Measurements from ENCODE around the gene ARMC6.
"Not testable (repeated sequence)": the region's sequence is repeated elsewhere in the genome, so short reads cannot be mapped to it uniquely, and the experiment has no call there.

The ARMC6 gene

DNA sequence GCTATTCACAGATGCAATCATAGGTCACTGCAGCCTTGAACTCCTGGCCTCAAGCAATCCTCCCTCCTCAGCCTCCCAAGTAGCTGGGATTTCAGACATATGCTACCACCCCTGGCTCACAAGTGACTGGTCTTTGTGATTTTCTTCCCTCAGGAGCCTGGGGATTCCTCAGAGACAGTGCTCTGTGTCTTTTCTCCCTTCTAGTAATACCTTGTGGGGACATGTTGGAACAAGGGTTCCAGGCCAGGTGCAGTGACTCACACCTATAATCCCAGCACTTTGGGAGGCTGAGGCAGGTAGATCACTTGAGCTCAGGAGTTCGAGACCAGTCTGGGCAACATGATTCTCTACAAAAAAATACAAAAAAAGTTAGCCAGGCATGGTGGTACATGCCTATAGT lies 10.0 kb upstream of the ARMC6 start:
- not testable (repeated sequence) for DNase-seq

DNA sequence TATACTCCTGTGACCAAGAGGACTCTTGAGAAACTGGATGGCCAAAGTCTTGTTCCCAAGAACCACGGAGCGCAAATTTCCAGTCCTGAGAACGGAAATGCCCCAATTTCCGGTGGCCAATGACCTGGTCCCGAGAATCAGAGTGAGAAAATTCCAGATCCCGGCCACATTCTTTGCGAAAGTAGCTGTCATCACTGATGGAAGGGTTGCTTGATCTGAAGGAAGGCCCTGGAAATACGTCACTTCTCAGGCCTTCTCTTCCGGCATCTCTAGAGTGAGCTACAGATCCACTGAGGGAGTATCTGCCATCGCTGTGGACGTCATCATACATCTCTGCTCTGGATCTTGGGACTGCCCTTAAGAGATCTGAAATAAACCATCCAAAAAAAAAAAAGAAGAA lies 7.5 kb upstream of the ARMC6 start:
- no peak for DNase-seq

DNA sequence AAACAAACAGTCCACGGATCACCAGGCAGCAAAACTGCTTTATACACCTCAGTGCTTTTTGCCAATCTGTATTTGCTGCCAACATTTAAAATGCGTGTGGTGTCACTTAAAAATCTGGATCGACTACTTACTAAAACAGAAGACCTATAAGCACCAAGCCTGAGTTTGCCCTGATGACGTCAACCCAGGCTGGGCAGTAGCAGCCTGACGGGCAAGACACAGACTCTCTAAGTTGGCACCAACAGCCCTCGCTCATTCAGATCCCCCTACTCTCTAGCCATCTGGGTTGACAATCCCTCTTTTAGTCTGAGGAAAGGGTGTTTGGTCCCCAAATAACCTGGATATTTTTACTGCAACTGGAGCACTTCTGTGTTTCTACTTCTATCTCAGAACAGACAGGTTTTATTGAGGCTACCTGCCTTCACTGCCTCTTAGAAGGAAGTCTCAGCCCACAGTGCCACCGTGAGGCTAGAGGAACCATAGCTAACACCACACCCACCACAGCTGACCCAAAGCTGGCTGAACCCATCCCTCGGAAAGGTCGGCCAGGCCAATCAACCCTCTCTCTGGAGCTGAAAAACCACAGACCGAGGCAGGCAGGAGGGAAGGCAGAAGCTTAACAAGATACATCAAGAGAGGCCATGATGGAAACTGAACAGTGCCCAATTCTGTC lies 7.0 kb upstream of the ARMC6 start:
- DNase-seq = peak; percentile 51

DNA sequence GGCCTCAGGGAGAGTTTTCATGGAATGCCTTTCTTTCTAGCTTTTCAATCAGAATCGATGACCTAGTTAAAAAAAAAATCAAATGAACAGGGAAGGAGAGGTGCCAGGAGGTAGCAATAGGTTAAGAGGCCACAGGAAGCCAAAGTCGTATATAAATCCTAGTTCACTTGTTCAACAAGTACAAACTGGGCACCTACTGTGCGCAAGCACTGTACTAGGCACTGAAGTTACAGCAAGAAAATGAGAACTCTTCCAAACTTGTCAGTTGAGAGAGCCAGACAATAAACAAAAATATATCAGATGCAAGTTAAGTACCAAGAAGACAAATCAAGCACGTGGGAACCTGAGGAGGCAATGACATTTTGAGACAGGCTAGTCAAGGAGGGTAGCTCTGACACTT lies 6.2 kb upstream of the ARMC6 start:
- DNase-seq = no peak

DNA sequence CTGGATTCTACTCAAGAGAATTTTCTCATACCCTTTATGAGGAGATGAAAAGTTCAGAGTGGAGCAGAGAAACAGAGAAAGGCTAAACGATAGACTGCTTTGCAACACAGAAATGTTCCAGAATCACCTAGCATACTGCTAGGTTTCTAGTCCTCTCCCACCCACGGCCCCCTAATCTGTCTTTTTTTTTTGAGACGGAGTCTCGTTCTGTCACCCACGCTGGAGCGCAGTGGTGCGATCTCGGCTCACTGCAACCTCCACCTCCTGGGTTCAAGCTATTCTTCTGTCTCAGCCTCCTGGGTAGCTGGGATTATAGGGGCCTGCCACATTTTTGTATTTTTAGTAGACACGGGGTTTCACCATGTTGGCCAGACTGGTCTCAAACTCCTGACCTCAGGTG lies 4.9 kb upstream of the ARMC6 start:
- no peak for DNase-seq

DNA sequence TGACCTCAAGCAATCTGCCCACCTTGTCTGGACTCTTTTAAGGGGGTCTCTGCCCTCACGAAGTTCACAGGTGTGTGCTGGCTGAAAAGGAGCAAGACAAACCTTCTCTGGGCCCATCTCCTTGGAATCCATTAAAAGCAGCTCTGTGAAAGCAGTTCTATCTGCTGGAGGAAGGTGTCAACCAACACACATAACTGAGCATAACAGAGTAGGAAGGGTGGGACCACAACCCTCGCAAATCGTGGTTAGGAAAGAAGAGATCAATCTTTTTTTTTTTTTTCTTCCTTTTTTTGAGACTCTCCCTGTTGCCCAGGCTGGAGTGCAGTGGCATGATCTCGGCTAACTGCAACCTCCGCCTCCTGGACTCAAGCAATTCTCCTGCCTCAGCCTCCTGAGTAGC lies 1.5 kb upstream of the ARMC6 start:
- DNase-seq = peak; percentile 27

DNA sequence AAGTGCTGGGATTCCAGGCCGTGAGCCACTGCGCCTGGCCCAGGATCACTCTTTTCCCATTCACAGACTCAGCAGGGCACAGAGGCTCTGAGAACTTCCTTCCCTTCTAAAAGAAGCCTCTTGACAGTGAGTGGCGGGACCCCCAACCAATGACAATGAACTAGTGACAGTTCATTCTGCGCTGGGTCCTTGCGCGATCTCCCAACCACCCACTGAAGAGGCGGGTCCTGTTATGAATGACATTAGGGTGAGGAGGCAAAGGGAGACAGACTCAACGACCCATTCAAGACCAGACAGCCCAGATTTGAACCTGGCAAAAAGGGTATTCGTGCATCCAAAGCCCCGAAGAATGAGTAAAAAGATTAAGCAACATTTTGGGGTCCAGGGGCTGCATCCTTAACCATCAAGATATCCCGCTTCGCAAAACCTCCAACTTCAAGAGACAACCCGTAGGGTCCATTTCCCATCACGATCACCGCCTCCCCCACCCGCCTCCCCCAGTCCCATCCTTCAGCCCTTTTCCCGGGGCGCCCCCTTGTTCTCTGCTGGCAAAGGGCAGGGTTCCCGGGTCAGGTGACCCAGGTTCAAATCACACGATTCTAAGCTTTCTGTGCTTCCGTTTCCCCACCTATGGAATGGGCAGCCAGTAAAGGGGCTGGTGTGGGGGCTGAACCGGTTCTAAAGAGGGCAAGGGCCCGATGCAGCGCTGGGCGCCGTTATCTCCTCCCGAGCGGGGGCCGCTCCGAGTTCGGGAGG lies 805 bp upstream of the ARMC6 start:
- DNase-seq = peak; percentile 96

DNA sequence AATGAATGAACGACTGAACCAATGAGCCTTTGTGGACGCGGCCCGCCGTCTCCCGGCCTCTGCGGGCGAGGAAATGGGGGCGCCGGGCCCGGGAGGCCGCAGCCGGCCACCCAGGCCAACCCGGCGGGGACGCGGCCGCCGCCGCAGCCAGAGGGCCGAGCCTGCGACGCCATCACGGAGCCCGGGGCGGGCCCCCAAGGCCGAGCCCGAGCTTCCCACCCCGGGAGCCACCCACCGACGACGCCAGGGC lies 302 bp upstream of the ARMC6 start:
- DNase-seq = no peak

DNA sequence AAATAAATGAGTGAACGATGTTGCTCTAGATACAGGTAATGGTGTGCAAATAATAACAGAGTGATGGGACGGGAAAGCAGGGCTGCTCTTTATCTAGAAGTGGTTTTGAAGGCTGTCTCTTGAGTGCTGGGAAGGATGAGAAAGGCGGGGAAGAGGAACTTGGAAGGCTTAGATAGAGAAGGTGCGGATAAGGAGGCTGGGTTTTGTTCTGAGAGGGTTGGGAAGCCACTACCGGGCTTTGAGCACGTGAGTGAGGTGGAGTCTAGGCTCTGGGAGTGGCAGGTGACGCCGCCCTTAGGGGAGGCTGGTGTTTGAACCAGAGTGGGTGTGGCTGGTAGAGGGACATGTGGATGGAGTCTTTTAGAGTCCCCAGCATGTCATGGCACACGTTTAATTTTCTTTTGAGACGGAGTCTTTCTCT lies 811 bp downstream of the ARMC6 start:
- DNase-seq = peak; percentile 98

DNA sequence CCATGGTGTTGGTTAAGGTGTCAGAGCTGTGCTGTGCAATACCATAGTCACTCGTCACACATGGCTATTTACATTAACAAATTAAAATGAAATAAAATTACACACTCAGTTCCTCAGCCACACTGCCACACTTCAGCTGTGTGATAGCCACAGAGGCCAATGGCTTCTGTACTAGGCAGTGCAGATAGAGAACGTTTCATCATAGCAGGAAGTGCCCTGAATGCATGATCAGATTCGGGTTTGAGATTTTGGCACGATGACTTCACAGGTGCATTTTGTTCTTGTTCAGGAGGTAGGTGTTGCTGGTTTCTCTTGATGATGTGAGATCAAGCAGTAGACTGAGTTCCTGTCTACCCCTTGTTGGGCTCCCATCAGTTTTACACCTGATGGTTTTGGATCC lies 6.5 kb downstream of the ARMC6 start:
- peak; percentile 53 for DNase-seq

DNA sequence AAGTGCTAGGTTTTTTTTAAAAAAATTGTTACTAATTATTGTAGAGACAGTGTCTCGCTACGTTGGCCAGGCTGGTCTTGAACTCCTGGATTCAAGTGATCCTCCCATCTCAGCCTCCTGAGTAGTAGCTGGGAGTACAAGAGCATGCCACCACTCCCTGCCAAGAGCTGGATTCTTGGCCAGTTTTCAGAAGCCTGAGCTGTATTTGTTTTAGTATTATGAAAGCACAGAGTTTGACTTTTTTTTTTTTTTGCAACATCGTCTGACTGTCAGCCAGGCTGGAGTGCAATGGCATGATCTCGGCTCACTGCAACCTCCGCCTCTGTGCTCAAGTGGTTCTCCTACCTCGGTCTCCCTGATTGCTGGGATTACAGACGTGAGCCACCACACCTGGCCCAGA lies 7.0 kb downstream of the ARMC6 start:
- DNase-seq = no peak

DNA sequence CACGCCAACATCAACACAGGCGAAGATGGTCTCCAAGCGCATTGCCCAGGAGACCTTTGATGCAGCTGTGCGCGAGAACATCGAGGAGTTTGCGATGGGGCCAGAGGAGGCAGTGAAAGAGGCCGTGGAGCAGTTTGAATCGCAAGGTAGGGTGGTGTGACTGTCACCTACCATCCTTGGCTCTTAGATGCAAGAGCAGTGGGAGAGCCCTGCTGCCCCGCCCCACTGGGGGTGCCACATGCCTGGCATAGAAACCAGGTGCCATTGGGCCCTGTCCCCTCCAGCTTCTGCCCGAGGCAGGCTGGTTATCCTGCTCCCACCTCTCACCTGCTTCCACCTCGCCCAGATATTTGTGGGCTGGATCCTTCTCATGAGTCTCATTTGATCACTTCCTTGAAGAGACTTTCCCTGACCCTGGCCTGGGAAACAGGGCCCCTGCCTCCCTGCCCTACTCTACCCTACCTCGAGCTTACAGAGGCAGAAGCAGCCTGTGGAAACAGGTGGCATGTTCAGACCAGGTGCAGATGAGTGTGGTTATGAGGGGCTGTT lies 9.4 kb downstream of the ARMC6 start:
- DNase-seq = no peak

DNA sequence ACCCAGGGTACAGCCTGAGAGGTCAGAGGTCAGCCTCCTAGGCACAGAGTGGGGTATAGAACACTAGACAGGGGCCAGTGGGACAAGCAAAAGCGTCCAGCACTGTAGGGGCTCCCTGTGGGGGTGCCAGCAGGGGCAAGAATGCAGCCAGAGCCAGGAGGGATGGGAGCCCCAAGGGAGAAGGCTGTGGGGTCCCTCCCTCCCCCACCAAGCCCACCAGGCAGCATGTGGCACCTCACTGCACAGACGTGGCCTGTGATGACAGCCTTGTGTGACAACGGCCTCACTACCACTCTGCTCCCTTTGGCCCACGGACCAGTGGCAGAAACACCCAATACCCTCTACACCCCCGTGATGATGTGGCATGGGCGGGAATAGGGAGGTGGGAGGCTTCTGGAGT lies 10.1 kb downstream of the ARMC6 start:
- no peak for DNase-seq

DNA sequence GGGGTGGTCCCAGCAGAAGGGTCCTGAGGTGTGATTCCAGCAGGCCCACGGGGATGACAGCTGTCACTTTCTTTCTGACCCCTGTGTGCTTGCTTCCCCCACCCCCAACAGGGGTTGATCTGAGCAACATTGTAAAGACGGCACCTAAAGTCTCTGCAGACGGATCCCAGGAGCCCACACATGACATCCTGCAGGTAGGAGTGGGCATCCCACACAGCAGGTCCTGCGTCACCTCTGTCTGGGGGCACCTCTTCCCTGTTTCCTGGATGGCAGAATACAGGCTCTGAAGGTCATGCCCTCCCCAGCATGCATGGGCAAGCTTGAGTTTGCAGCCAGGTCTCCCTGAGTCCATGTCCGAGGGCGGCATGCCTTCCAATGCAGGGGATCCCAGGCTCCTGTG lies 10.5 kb downstream of the ARMC6 start:
- DNase-seq = no peak

DNA sequence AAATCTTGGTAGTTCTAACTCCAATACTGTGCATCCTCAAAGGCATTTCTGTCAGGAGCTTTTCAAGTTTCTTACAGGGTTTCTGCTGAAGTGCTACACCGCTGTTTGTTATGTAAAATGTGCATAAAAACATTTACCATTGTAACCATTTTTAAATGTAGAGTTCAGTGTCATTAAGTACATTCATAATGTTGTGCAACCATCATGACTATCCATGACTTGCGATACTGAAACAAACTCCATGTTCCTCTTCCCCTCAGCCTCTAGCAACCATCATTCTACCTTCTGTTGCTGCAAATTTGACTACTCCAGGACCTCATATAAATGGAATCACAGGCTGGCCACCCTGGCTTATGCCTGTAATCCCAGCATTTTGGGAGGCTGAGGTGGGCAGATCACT lies 16.0 kb downstream of the ARMC6 start:
- DNase-seq = no peak

DNA sequence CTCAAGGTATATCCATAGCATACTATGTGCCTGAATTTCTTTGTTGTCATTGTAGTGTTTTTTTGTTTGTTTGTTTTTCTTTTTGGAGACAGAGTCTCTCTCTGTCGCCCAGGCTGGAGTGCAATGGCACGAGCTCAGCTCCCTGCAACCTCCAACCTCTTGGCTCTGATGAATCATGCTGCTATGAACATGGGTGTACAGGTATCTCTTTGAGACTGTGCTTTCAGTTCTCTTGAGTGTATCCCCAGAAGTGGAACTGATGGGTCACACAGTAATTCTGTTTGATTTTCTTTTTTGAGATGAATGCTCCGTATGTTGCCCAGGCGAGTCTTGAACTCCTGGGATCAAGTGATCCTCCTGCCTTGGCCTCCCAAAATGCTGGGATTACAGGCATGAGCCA lies 16.7 kb downstream of the ARMC6 start:
- DNase-seq = no peak

DNA sequence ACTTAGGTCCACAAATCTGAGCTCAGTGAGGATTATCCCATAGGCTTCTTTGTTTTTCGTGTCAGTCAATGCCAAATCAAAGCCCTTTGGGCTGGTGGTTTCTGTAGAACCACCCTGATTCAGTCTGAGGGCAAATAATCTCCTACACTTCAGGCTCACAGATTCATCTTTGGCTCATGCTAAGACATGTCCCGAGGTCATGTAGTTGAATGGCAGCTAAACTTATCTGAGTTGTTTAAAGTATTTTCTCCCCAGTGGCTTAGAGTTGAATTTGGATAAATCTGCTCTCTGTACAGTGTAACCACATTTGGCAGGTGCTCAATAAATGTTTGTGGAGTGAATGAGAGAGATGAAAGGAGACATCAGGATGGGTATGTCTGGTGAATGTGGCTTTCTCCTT lies 17.3 kb downstream of the ARMC6 start:
- no peak for DNase-seq

DNA sequence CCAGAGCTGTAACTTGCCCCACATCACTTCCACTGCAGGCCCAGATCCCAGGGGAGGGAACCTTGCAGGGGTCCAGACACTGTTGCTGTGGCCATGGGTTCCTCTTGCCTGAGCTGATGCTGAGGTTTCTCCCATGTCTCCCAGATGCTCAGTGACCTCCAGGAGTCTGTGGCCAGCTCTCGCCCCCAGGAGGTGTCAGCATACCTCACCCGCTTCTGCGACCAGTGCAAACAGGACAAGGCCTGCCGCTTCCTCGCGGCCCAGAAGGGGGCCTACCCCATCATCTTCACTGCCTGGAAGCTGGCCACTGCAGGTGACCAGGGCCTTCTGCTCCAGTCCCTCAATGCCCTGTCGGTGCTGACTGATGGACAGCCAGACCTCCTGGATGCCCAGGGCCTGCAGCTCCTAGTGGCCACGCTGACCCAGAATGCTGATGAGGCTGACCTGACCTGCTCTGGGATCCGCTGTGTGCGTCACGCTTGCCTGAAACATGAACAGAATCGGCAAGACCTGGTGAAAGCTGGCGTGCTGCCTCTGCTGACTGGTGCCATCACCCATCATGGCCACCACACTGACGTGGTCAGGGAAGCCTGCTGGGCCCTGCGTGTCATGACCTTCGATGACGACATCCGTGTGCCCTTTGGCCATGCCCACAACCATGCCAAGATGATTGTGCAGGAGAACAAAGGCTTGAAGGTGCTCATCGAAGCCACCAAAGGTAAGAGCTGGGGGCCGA lies 18.2 kb downstream of the ARMC6 start:
- no peak for DNase-seq

DNA sequence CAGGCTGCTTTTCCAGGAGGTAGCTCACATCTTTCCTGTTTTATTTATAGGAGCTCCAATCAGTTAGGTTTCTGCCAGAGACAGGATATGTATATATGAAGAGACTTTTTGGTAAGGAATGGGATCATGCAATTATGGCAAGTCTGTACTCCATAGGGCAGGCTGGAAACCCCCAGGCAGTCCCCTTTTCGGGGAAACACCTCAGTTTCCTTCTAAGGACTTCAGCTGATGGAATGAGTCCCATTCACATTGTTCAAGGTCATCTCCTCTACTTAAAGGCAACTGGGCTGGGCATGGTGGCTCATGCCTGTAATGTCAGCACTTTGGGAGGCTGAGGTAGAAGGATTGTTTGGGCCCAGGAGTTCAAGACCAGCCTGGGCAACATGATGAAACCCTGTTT lies 19.5 kb downstream of the ARMC6 start:
- DNase-seq = no peak

DNA sequence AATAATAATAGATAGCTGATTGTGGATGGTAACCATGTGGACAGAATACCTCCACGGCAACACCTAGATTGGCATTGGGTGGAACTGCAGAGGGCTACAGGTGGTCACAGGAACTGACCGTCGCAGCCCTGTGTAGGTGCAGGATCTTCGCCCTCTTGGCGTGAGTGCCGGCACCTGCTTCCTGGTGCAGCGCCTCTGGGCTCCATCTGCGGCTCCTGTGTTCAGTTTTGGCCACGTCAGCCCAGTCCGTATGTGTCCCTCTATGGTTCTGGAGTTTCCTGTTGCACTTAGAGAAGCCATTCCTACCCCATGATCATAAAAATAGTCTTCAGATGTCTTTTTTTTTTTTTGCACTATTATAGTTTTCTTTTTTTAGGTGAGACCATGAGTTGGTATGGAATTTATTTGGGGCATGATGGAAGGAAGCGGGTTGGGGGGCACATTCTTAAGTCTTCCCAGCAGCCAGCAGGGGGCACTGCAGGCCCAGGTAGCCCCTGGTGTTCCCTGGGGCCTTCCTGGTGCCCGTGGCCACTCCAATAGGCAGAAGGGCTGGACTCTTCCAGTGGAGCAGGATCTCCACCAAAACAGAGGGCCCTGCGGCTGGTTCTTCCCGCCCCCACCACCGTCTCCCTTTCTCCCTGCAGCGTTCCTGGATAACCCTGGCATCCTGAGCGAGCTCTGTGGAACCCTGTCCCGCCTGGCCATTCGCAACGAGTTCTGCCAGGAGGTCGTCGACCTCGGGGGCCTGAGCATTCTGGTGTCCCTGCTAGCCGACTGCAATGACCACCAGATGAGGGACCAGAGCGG lies 20.3 kb downstream of the ARMC6 start:
- peak; percentile 84 for DNase-seq

DNA sequence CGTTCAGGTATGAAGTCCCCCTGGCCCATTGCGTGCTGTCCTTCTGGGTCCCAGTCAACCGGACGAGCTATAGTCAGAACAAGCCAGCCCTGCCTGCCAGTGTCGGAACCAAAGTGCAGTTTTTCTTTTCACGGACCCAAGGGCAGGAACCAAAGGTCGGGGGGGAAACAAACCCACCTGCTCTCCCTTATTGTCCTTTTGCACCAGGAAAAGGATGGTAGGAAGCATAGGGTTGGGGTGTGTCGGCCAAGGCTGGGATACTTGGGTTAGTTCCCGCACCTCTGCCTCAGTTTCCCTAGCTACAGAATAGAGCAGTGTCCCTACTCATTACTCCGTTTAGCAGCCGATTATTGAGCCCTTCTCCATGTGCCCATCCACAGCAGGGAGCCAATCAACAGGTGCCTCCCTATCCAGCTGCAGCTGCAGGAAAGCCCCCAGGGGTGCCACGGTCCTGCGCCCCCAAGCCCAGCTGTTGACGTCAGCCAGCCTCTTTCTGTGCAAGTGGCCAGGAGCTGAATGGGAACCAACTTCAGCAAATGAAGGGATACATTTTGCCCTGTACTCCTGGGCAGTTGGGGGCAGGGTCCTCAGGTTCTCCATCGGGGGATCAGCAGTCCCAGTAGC lies 21.0 kb downstream of the ARMC6 start:
- no peak for DNase-seq

DNA sequence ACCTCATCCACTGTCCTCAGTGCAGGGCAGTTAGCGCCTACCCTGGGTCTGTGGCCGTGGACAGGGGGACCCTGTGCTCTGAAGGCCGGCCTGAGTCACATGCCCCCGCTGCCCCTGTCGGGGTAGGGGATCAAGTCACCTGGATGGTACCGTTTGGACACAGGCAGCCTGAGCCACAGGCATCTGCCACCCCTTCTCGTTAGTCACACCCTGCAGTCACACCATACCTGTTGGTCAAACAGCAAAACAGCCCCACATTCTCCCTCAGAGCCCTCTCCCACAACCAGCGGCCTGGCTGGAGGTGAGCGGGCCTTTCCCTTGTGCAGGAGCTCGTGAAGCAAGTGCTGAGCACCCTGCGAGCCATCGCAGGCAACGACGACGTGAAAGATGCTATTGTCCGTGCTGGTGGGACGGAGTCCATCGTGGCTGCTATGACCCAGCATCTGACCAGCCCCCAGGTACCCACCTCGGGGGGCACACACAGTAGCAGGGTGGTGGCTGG lies 21.6 kb downstream of the ARMC6 start:
- DNase-seq = no peak

DNA sequence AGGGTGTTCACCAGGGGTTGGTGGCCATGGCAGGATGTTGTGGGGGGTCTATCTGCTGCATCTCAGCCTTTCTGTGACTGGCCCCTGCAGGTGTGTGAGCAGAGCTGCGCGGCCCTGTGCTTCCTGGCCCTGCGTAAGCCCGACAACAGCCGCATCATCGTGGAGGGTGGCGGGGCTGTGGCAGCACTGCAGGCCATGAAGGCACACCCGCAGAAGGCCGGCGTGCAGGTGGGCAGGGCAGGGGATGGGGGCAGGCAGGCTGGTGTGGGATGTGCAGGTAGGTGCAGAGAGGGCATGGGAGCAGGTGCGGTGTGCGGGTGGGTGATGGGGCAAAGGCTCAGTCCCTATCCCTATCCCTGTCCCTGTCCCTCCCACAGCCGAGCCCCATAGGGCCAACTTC lies 22.3 kb downstream of the ARMC6 start:
- DNase-seq = no peak

Measured in hematopoietic multipotent progenitor cell treated with erythropoietin and hydrocortisone succinate and interleukin-3 and kit ligand, for 6 days (in vitro differentiated cells).